ENCODE measurements around the gene PCDHGA1.

- TF ChIP-seq CTCF (IDR thresholded peaks at IDR 0.05; ENCODE audit: low read depth, low read length, missing input control) (no peak), RAD21 (IDR thresholded peaks at IDR 0.05) (no peak), RXRA (IDR thresholded peaks at IDR 0.05) (no peak), GABPA (IDR thresholded peaks at IDR 0.05 in 1 of 2, conservative IDR thresholded peaks at IDR 0.05 in 1 of 2) (no peak), ZBTB33 (IDR thresholded peaks at IDR 0.05) (no peak), JUND (IDR thresholded peaks at IDR 0.05) (no peak), SP1 (IDR thresholded peaks at IDR 0.05) (no peak), REST (IDR thresholded peaks at IDR 0.05) (no peak), ATF3 (IDR thresholded peaks at IDR 0.05) (no peak), TAF1 (conservative IDR thresholded peaks at IDR 0.05) (no peak)
These were observed 11.1 kb upstream of the PCDHGA1 start for GRCh38 chr5:141319202-141319601.

Measured in liver (tissue), 3 donors.